GM12892 (cell line): ENCODE measurements around the gene ABHD16B.

Experiments used
- POLR2A ChIP-seq: IDR thresholded peaks from 2 replicates; pipeline ENCODE4 v1.6.1; 2011; ENCODE audit warnings: low read depth, low read length, control low read depth
- TAF1 ChIP-seq: IDR thresholded peaks from 2 replicates; pipeline ENCODE4 v1.6.1; 2011; ENCODE audit warnings: low read depth, mild to moderate bottlenecking, control low read depth, low read length, borderline replicate concordance

DNA sequence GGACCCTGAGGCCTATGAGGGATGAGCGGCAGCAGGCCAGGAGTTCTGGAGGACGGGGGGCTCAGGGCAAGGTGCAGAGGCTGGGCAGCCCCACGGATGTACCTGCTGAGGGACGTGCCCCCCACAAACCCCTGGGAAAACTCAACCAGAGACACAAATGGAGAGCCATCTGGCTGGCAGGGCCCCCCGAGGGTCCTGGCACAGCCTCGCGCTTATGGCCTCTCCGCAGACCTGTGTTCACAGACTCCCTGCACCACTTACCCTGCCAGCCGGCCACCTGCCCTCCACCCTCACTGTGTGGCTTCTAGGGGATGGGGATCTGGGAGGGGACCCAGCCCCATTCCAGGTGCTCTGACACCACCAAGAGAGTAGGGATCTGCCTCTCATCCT is 26.8 kb upstream of the ABHD16B start:
- TF ChIP-seq POLR2A: no peak
- TF ChIP-seq TAF1: no peak
